Neural crest cell (in vitro differentiated cells): ENCODE data around the gene SLC25A38. TPM values are rescaled to one million over a fixed set of nuclear protein-coding genes. Genes with fewer than 3 reads are reported as not detected.
"Not testable (repeated sequence)": the region's sequence is repeated elsewhere in the genome, so short reads cannot be mapped to it uniquely, and the experiment has no call there.

ENCODE experiments used
- DNase-seq: peaks from one replicate; pipeline ENCODE4 v3.0.0; 2021; ENCODE audit warnings: low read depth, mixed read lengths, low spot score
- H3K27ac Mint-ChIP-seq: one replicate; pipeline ENCODE4 v1.8.0; 2021; ENCODE audit warnings: mild to moderate bottlenecking, mixed read lengths; ENCODE audit not compliant: unreplicated experiment
- H3K27me3 Mint-ChIP-seq: 2 replicates; pipeline ENCODE4 v1.8.0; 2021; ENCODE audit warnings: low read depth, mild to moderate bottlenecking, mixed read lengths
- H3K36me3 Mint-ChIP-seq: 2 replicates; pipeline ENCODE4 v1.8.0; 2021; ENCODE audit warnings: low read depth, mild to moderate bottlenecking, mixed read lengths
- H3K4me1 Mint-ChIP-seq: 2 replicates; pipeline ENCODE4 v1.8.0; 2021; ENCODE audit warnings: mixed read lengths
- H3K4me3 Mint-ChIP-seq: one replicate; pipeline ENCODE4 v1.8.0; 2021; ENCODE audit warnings: mild to moderate bottlenecking, mixed read lengths
- H3K9me3 Mint-ChIP-seq: 2 replicates; pipeline ENCODE4 v1.8.0; 2021; ENCODE audit warnings: mixed read lengths
- CTCF ChIP-seq: fragments of 200-600 bp; sonication (generic); conservative IDR thresholded peaks from 2 replicates; pipeline ENCODE4 v1.5.0; 2021; ENCODE audit warnings: antibody characterized with exemption, mild to moderate bottlenecking
- total RNA-seq: library from RNA; stranded (reverse); gene quantifications from 2 replicates; pipeline ENCODE4 v1.2.1, GENCODE V29; 2021

Gene SLC25A38
- total RNA-seq, 1 donor from 2014 or later, result 26.6 TPM

- DNase-seq, result no peak
- no peaks in the 10 kb centered on the region for H3K9me3 Mint-ChIP-seq
- peaks cover 47% of the 10 kb centered on the region for H3K27me3 Mint-ChIP-seq
- H3K4me1 Mint-ChIP-seq, result no peaks in the 10 kb centered on the region
- no peak overlapping the region for H3K4me3 Mint-ChIP-seq
- H3K36me3 Mint-ChIP-seq, result no peaks in the 10 kb centered on the region
- TF ChIP-seq CTCF, result no peak
- H3K27ac Mint-ChIP-seq, result no peak overlapping the region
These were observed 21.8 kb upstream of the SLC25A38 start for GRCh38 chr3:39361252-39361927.

- peak overlapping the region; percentile 57 for H3K27ac Mint-ChIP-seq
These were observed 21.0 kb upstream of the SLC25A38 start for GRCh38 chr3:39362192-39362591.

GRCh38 chr3:39362812-39363211 lies 20.4 kb upstream of the SLC25A38 start:
- Mint-ChIP-seq H3K4me1 (no peaks in the 10 kb centered on the region), H3K36me3 (no peaks in the 10 kb centered on the region), H3K9me3 (no peaks in the 10 kb centered on the region), H3K4me3 (no peak overlapping the region), H3K27ac (no peak overlapping the region), H3K27me3 (peaks cover 37% of the 10 kb centered on the region)
- no peak for TF ChIP-seq CTCF
- DNase-seq, result no peak

More at GRCh38 chr3:39362192-39362591, 21.0 kb upstream of the SLC25A38 start:
- H3K4me1 Mint-ChIP-seq, result no peaks in the 10 kb centered on the region
- no peak for TF ChIP-seq CTCF
- H3K4me3 Mint-ChIP-seq, result no peak overlapping the region
- H3K27me3 Mint-ChIP-seq, result peaks cover 43% of the 10 kb centered on the region
- no peaks in the 10 kb centered on the region for H3K9me3 Mint-ChIP-seq
- DNase-seq, result no peak
- no peaks in the 10 kb centered on the region for H3K36me3 Mint-ChIP-seq

- peaks cover 26% of the 10 kb centered on the region for H3K27me3 Mint-ChIP-seq
- not testable (repeated sequence) for H3K4me1 Mint-ChIP-seq, H3K9me3 Mint-ChIP-seq, H3K36me3 Mint-ChIP-seq, H3K27ac Mint-ChIP-seq, H3K4me3 Mint-ChIP-seq, DNase-seq
These were observed 12.7 kb upstream of the SLC25A38 start for GRCh38 chr3:39370450-39370849.

- Mint-ChIP-seq H3K27me3 (peaks cover 17% of the 10 kb centered on the region), H3K36me3 (peaks cover 8% of the 10 kb centered on the region), H3K4me1 (peaks cover 9% of the 10 kb centered on the region), H3K9me3 (peaks cover 4% of the 10 kb centered on the region), H3K27ac (no peak overlapping the region), H3K4me3 (no peak overlapping the region)
- no peak for DNase-seq
- TF ChIP-seq CTCF, result no peak
These were observed 10.3 kb upstream of the SLC25A38 start for GRCh38 chr3:39372833-39373232.

GRCh38 chr3:39376959-39377634 lies 6.1 kb upstream of the SLC25A38 start:
- Mint-ChIP-seq H3K36me3 (peaks cover 6% of the 10 kb centered on the region), H3K27me3 (peaks cover 5% of the 10 kb centered on the region), H3K4me1 (peaks cover 11% of the 10 kb centered on the region), H3K9me3 (peaks cover 4% of the 10 kb centered on the region), H3K27ac (no peak overlapping the region), H3K4me3 (no peak overlapping the region)
- DNase-seq, result no peak
- no peak for TF ChIP-seq CTCF
